GM19467 (cell line): Measurements from ENCODE around the gene RCAN2.

Experiments used
- ATAC-seq: cut with Tn5 transposase; IDR thresholded peaks from one replicate; pipeline ENCODE4 v1.9.1; 2021; ENCODE audit warnings: mild to moderate bottlenecking, moderate library complexity; ENCODE audit not compliant: unreplicated experiment

Gene RCAN2

DNA sequence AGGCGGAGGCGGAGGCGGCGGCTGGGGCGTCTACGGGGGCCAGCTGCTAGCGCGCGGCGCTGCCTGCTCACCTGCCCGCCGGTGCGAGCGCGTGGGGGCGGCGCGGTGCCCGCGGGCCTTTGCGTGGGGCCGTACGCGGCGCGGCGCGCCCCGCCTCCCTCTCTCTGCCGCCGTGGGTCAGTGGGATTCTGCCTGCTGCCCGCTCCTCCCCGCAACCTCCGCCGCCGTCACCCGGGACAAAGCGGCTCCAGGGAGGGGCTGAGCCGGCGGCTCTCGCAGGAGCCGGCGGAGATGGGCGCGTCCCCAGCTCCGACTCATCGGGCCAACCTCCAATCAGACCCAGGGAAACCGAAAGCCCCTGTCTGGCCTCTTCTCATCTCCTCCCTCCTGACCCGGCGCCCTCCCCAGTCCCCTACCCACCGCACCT lies at the start of gene RCAN2:
RCAN2 (minus strand) TSS at position 249 of the 427 bp plus-strand sequence.
- ATAC-seq = peak; percentile 62

DNA sequence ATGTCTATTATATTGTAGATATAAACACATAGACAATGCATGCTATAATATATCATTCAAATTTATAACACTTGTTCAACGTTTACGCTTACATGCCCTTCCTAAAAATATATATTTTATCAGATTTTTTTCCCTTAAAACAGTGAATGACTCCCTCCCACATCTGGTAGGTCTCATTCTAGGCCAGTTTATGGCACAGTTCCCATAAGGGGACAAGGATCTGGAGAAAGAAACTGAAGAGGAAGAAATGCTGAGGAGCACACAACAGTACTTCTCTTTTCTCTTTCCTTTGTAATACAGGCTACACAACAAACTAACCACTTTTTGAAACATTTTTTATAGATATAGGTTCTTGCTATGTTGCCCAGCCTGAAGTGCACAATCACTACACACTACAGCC lies 48.6 kb upstream of the RCAN2 start:
- no peak for ATAC-seq

DNA sequence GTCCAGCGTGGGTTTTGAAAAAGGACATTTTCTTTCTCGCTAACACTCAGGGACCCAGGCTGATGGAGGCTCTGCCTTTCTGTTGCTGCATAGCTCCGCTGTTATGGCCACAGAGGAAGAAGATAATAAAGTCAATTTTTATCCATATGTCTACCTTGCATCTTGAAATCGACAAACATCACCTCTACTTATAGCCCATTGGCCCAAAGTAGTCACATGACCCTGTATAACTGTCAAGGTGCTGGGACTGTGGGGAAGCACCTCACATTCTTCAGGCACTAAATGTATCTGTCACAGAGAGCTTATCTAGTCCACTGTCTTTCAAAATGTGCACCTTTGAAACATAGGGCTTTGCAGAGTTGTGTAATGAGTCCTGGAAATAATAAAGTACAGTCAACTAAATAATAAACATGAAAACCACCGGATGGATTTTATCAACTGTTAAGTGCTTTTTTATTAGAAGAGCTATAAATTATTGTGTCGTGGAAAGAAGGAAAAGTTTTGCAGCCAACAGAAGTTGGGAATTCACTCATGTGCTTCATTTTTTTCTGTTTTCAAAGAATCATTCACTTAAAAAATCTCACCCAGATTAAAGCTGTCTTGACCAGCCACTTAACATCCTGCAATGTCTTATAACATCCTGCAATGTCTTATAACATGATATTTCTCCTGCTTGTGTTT lies 47.7 kb upstream of the RCAN2 start:
- ATAC-seq = no peak

DNA sequence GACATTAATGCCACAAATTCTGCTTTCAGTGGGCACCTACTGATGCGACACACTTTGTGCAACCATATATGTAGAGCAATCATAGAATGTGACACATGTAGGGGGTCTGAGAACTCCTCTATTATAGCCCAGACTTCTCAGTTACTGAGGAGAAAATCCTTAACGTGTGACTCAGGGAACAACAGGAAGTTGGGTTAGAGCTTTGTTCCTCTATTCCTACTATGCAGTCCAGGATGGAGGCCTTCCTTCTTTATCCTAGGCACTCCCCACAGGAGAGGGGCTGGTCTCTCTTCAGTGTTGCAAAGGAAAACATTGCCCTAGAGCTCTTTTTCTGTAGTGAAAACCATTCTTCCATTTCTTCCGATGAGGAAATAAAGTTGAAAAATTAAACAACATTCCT lies 39.6 kb upstream of the RCAN2 start:
- ATAC-seq = no peak

DNA sequence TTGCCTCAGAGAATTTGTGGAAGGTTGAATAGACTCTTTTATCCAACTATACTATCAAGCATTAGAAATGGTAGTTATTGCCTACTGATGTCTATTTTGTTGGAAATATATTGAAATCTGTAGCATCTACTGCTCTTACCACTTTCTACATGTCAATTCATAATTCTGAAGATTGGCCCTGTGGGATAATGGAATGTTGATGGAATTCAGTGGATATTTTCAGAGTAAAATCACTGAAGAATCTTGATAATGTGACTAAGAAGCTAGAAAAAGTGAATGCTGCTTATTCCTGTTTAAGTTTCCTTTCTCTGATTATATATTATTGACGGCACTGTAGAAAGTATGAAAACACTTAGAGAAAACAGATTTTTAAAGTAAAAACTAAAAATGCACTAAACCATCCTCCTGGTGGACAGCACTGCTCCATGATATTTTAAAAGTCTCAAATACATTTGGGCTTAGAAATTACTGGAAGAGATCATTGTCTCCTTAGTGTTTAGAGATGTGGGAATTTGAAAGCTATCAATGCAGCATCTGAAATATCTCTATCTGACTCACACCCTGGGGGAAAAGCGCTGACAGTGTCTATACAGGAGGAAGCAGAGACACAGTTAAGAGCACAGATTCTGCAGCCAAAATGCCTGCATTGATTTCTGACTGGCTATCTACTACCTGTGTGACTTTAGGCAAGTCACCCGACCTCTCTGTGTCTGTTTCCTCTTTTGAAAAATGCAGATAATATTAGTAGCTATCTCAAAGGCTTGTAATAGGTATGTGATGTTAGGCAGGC lies 37.9 kb upstream of the RCAN2 start:
- no peak for ATAC-seq

DNA sequence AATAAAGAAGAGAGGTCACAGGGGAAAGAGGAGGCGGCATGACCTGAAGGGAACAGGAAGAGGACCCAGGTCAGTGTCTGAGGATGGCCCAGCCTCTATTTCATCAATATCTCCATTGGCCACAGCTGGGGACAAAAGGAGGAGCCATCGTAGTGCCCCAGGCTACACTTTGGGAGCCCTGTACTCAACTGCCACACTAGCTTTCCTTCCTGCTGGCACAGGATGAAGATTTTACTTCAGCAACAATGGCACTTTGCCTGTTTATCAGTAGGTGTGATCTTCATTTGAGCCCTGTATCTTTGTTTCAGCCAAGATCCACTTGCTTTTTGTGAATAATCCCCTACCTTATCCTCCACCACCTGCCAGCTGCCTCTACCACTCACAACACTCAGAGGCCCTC lies 35.4 kb upstream of the RCAN2 start:
- ATAC-seq = no peak

DNA sequence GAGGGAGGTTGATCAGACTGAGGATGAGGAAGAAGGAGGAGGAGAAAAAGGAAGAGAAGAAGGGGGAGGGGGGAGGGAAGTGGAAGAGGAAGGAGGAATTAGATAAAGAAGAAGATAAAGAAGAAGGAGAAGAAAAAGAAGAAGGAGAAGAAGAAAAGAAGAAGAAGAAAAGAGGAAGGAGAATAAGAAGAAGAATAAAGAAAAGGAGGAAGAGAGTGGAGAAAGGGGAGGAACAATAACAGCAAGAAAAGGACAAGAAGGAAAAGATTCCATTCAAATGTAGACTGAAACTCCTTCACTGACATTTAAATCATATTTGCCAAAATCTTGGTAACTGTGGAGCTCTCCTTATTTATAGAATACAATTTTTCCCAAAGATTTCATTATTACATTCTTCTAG lies 34.3 kb upstream of the RCAN2 start:
- ATAC-seq = no peak

DNA sequence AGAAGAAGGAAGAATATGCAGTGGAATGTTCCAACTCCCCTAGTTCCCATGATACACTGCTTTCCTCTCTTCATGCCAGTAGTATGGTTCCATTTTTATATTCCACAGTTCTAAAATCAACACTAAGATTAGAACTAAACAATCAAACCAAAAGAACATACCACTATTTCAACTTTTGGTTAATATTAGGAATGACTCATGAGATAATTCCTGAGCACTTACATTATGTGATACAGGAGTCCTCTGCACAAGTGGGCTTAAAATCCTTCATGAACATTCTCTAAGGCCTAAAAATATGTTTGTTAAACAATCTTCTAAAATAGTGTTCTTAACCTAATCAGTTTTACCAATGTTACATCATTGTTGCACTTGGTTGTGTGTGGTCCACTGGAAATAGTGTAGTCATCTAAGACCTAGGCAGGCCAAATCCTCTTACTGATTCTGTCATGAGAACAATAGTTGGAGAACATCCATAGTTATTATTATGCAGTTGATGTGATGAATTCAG lies 30.3 kb upstream of the RCAN2 start:
- no peak for ATAC-seq

DNA sequence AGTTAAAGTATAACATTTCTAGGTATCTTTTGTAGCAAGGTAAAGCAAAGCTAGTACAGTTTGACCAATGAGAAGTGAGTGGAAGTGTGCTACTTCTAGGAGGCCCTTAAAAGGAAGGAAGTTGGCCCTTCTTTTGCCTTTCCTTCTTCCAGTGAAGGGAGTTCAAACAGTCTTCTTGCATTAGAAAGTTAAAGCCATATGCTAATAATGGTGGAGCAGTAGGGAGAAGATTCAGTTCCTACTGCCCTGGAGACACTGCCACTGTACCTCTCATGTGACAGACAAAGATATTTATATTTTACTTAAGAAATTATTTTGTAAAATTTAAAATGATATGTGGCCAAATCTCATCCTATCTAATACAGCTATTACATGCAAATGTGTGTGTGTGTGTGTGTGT lies 26.0 kb upstream of the RCAN2 start:
- no peak for ATAC-seq

DNA sequence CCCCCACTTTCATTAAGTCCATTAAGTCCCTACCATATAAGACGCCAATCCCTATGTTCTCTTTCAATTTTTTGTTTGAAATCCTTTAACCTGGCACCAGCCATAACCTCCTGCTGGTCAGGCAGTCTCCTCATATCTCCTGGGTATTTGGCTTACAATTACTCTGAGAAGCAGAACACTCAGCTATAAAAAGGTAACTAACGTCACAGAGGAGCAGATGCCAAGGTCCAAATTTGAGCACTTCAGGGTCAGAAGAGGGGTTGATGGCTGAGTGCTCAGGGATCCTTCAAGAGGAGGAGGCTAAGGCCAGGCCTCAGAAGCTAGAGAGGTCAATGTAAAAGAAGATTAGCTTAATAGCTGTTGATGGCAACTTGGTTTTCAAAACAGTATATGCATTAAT lies 22.3 kb upstream of the RCAN2 start:
- no peak for ATAC-seq

DNA sequence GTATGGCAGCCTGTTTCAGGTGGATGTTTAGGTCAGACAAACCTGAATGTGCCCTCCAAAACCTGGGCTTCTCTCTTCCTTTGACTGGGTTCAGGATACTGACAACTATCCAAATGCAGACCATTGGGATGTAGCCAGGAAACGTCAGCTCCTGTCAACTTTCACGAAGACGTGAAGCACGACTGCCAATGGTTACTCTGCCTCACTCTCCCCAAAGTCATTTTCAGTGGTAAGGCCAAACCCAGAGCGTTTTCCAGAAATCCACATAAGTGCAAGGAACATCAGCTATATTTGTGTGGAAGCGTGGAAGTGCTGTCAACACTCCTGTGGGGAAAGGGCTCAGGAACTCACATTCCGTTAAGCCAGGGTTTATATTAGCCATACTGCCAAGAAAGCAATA lies 20.1 kb upstream of the RCAN2 start:
- no peak for ATAC-seq

DNA sequence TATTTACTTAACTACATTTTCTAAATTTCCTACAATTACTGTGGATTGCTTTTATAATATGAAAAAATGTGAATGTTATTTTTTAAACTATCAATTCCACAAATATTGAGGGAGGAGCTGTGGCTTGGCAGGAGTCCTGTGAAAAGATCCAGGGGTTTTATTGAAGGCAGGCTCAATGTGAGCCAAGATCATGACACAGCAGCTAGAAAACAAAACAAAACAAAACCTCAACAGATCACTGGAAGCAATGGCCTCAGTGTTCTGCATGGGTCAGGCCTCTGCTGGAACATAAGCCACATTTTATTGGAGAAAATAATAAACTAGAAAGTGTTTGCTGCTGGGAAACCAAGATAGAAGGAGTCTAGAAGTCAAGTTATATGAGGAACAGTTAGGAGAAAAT lies 19.4 kb upstream of the RCAN2 start:
- no peak for ATAC-seq

DNA sequence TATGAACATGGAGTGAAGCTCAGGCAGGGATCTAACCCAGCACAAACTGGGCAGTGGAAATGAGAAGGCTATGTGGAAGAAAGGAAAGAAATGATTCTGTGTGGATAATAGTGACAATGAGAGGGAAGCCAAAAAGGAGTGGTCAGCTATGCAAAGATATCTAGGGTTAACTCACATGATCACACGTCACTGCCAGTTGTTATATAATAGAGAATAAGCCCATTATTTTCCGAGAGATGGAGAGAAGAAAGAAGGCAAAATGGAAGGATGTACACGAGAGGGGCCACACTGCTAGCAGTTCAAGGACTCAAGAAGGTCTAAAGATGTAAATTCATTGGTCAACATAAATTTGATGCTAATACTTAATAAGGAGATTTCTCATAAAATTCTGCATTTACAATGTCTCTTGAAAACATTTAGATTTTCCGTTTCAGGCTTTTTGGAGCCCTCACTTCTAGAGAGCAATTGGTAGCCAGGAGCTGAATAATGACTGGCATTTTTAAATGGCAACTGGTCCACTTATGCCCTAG lies 18.8 kb upstream of the RCAN2 start:
- ATAC-seq = no peak

DNA sequence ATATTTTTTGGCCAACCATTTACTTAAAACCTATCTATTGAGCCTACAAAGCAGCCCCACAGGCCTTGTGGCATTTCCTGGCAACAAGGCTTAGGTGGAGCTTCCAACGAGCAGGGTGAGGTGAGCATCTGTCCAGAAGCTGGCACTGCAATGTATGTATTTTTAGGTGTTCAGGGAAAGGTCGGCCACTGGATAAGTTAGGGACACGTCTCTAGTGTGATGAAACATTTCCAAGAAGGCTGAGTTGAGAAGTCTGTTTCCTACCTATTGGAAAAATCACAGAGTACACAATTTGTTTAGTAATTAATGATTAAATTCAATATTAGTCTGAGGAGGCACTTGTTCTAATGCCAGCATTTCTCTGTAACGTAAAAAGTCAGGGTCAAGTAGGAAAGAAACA lies 17.8 kb upstream of the RCAN2 start:
- no peak for ATAC-seq

DNA sequence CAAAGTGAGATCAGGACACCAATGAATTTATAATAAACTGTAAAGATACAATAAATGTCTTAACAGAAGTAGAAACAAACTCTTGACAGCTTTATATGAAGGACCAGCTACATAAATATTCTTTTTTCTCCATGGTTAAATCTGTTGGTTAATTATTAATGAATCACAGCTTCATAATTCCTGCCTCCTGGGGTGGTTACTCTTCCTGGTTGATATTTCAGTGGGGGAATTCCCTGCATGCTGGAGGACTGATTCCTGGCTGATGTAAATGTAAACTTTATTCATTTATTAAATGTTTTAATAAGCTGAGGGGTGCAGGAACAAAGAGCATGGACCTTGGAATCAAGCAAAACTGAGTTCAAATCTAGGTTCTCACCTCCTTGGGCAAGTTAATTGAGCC lies 16.2 kb upstream of the RCAN2 start:
- ATAC-seq = no peak

DNA sequence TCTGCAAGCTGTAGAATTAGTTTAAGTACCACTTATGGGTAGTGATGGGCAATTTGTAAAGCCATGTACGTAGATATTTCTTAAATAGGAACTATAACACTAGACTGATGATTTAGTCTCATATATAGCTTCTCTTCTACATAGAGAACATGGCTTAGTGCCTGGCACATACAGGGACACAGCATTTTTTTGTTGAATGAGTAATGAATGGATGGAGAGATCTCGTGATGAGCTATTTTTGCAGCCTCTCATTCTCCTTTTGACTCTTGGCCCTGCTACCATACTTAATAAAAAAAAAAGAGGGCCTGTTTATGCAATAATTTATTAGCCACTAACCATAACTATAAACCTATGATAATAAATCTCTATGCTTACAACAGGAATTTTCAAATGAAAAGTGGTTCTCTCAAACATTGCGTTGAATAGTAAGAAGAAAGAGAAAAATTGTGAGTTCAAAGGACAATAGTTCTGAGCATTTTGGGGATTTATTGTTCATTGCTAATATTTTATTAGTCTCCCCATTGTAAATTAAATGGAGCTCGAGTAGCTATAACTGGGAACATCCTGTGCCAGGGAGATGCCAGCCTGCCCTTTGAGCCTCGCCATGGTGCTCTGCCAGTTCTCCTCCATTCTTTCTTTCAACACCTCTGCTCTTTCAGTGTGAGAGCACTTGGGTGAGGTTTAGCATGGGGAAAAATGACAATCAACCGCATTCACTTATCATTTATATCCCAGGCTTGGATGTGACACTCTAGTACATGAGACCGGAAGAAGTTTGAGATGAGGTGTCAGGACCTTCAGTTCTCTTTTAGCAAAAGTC lies 14.7 kb upstream of the RCAN2 start:
- no peak for ATAC-seq

DNA sequence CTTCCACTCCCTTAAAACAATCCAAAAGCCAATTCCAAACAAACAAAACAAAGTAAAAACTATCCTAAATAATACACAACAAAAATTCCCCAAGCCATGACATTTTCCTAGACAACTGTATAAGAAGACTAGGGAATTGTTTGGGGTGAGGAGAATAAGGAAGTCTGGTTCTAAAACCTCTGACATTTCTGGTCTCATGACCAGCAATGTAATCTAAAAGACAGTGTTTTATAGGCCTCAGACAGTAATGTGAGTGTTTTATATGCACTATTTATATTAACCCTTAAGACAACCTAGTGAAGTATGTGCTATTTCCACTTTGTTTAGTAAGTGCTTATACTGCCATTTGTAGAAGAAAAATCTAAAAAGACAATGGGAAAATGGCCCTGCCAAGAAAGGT lies 13.0 kb upstream of the RCAN2 start:
- ATAC-seq = no peak

DNA sequence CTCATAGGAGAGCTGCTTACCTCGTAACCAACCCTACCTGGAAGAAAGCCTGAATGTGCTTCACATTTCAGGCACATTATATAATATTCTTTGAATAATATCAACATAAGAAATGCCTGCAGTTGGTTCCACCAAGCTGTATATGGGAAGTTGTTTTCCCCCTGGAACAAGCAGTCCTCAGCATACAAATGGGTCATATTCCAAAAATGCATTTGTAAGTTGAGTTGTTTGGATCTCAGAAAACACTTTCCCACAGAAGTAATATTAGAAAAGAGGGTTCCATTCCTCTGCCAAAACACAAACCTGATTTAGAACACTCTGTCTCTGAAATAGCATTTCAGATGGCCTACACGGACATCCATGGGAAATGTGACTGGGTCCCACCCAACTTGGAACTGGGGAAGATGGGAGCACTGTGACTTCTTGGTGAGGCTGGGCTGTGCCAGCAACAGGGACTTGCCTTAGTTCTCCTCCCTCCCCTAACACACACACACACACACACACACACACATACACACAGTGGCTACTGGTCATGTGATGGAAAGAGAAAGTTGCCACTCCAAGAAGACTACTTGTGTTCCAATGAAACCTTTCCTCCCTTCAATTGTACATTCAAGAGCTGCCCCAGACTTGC lies 11.4 kb upstream of the RCAN2 start:
- ATAC-seq = no peak

DNA sequence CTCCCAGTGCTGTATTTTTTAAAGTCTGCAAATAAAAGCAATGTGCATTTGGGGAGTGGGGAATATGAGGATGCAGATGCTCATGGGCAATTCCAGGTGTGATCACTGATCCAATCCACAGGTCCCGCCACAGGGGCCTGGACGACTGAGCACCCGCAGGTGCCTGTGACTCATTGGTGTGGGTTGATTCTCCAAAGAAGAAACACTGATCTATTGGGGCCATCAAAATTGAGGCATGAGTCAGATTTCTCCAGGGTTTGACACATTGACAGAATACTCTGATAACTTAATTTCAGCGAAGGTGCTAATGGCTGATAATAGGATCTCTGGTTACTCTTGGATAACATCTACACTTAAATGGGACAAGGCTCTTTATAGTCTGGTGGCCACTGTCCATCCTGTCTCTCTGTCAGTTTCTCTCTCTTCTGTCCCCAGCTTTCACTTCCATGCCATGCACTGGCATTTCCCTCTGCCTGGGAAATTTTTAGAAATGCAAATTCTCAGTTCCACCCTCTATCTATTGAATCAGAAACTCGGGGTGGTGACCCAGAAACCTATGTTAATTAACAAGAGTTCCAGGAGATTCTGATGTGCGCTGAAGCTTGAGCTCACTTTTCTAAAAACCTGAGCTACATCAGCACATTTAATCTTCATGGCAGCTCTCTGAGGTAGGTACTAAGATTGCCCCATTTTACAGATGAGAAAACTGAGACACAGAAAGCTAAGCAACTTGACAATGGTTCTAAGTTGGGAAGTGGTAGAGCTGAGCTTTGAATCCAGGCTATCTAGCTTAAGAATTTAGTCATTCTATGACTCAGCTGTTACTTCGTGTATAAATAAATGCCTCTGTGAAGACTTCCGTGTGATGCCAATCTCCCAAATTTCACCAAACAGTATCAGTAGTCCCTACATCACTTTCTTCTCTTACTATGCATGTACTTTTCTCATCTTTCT lies 10.2 kb upstream of the RCAN2 start:
- no peak for ATAC-seq

DNA sequence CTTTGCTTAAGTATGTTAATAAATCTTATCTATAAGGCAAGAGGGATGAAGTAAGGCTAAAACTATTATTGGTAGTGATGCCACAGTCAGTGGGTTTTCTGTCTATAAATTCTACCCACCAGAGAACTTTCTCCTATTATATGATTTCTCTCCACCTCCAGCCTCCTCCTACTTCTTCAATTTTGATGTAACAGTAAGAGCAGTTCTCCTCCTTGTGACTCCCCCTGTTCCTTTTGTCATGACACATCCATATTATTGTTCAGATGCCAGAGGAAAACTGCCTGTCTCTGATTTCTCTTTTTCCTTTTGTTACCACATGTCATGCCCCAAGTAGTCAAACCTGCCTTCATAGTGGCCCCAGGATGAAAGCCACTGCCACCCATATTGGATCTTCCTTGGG lies 9.1 kb upstream of the RCAN2 start:
- no peak for ATAC-seq
